Measurements from ENCODE around the gene EZH1.

The EZH1 gene

GRCh38 chr17:42760652-42761581 is 16.1 kb upstream of the EZH1 start, which contains the start of gene RAMP2:
TSS of gene RAMP2 (plus strand) at chr17:42761227. CDS start at chr17:42761262, 35 bp downstream.
- H3K27me3 ChIP-seq (ENCODE audit: insufficient read depth, low read length), result 0 out of 2 replicates have a peak, but pooled peaks cover 5% of the 10 kb centered on the region
- no peaks in the 10 kb centered on the region for H3K79me2 ChIP-seq (ENCODE audit: insufficient read depth, low read length)
- H3F3A ChIP-seq (ENCODE audit: insufficient read depth, low read length), result no peaks in the 10 kb centered on the region
- TF ChIP-seq CTCF (IDR thresholded peaks at IDR 0.05; ENCODE audit: low read length) (no peak), EZH2 (IDR thresholded peaks at IDR 0.05; ENCODE audit: borderline replicate concordance, low read length) (no peak)
- no peaks in the 10 kb centered on the region for H3K36me3 ChIP-seq (ENCODE audit: insufficient read depth, low read length)
- no peaks in the 10 kb centered on the region for H4K20me1 ChIP-seq (ENCODE audit: insufficient read depth, low read length)
- H3K27ac ChIP-seq (ENCODE audit: low read depth, low read length, poor library complexity, severe bottlenecking), result no peak within 1 kb of the TSS
- peaks cover 12% of the 10 kb centered on the region for H3K4me1 ChIP-seq (ENCODE audit: insufficient read depth, low read length, severe bottlenecking)
- no peaks in the 10 kb centered on the region for H3K9me2 ChIP-seq (ENCODE audit: low read depth, low read length)
- peak within 1 kb of the TSS; percentile 68 for H3K4me2 ChIP-seq (ENCODE audit: low read length)
- peak within 1 kb of the TSS; percentile 41; the same call in 1 of the 2 replicates for H3K9ac ChIP-seq (ENCODE audit: low read length)
- H3K4me3 ChIP-seq (ENCODE audit: low read depth, low read length, poor library complexity, severe bottlenecking), result peak within 1 kb of the TSS; percentile 52
- H2AFZ ChIP-seq (ENCODE audit: low read length), result no peak within 1 kb of the TSS
- no peaks in the 10 kb centered on the region for H3K9me3 ChIP-seq (ENCODE audit: low read length)

- Histone ChIP-seq H3K4me3 (ENCODE audit: low read depth, low read length, poor library complexity, severe bottlenecking) (no peak overlapping the region), H3K79me2 (ENCODE audit: insufficient read depth, low read length) (no peaks in the 10 kb centered on the region), H3K9ac (ENCODE audit: low read length) (no peak overlapping the region), H3K27ac (ENCODE audit: low read depth, low read length, poor library complexity, severe bottlenecking) (no peak overlapping the region), H3K9me2 (ENCODE audit: low read depth, low read length) (no peaks in the 10 kb centered on the region), H3F3A (ENCODE audit: insufficient read depth, low read length) (no peaks in the 10 kb centered on the region), H3K9me3 (ENCODE audit: low read length) (no peaks in the 10 kb centered on the region), H3K4me1 (ENCODE audit: insufficient read depth, low read length, severe bottlenecking) (peaks cover 12% of the 10 kb centered on the region), H3K36me3 (ENCODE audit: insufficient read depth, low read length) (no peaks in the 10 kb centered on the region), H3K4me2 (ENCODE audit: low read length) (peak overlapping the region; percentile 68; the same call in 1 of the 2 replicates), H3K27me3 (ENCODE audit: insufficient read depth, low read length) (0 out of 2 replicates have a peak, but pooled peaks cover 5% of the 10 kb centered on the region), H4K20me1 (ENCODE audit: insufficient read depth, low read length) (no peaks in the 10 kb centered on the region), H2AFZ (ENCODE audit: low read length) (no peak overlapping the region)
- no peak for TF ChIP-seq EZH2 (IDR thresholded peaks at IDR 0.05; ENCODE audit: borderline replicate concordance, low read length)
- no peak for TF ChIP-seq CTCF (IDR thresholded peaks at IDR 0.05; ENCODE audit: low read length)
Observed at GRCh38 chr17:42759982-42760651, 15.3 kb upstream of the EZH1 start.

- H3K4me2 ChIP-seq (ENCODE audit: low read length), result no peak overlapping the region
- H3K27me3 ChIP-seq (ENCODE audit: insufficient read depth, low read length), result no peaks in the 10 kb centered on the region
- H3K27ac ChIP-seq (ENCODE audit: low read depth, low read length, poor library complexity, severe bottlenecking), result no peak overlapping the region
- H3K9me3 ChIP-seq (ENCODE audit: low read length), result no peaks in the 10 kb centered on the region
- no peaks in the 10 kb centered on the region for H3F3A ChIP-seq (ENCODE audit: insufficient read depth, low read length)
- H3K9ac ChIP-seq (ENCODE audit: low read length), result no peak overlapping the region
- H2AFZ ChIP-seq (ENCODE audit: low read length), result no peak overlapping the region
- no peak overlapping the region for H3K4me3 ChIP-seq (ENCODE audit: low read depth, low read length, poor library complexity, severe bottlenecking)
- no peaks in the 10 kb centered on the region for H3K4me1 ChIP-seq (ENCODE audit: insufficient read depth, low read length, severe bottlenecking)
- H3K9me2 ChIP-seq (ENCODE audit: low read depth, low read length), result no peaks in the 10 kb centered on the region
- TF ChIP-seq CTCF (IDR thresholded peaks at IDR 0.05; ENCODE audit: low read length) (no peak), EZH2 (IDR thresholded peaks at IDR 0.05; ENCODE audit: borderline replicate concordance, low read length) (no peak)
- no peaks in the 10 kb centered on the region for H3K36me3 ChIP-seq (ENCODE audit: insufficient read depth, low read length)
- no peaks in the 10 kb centered on the region for H4K20me1 ChIP-seq (ENCODE audit: insufficient read depth, low read length)
- no peaks in the 10 kb centered on the region for H3K79me2 ChIP-seq (ENCODE audit: insufficient read depth, low read length)
Observed at GRCh38 chr17:42754782-42755181, 9.9 kb upstream of the EZH1 start.

Measured in OCI-LY1 (cell line).